Measurements from ENCODE around the gene C1QBP. TPM values are rescaled to one million over a fixed set of nuclear protein-coding genes. Genes with fewer than 3 reads are reported as not detected.
A peak's percentile ranks its signal among the peaks of the same experiment; 100 is the strongest.

C1QBP gene
- total RNA-seq, 1 experiment from 2014 or later: 314 TPM

DNA sequence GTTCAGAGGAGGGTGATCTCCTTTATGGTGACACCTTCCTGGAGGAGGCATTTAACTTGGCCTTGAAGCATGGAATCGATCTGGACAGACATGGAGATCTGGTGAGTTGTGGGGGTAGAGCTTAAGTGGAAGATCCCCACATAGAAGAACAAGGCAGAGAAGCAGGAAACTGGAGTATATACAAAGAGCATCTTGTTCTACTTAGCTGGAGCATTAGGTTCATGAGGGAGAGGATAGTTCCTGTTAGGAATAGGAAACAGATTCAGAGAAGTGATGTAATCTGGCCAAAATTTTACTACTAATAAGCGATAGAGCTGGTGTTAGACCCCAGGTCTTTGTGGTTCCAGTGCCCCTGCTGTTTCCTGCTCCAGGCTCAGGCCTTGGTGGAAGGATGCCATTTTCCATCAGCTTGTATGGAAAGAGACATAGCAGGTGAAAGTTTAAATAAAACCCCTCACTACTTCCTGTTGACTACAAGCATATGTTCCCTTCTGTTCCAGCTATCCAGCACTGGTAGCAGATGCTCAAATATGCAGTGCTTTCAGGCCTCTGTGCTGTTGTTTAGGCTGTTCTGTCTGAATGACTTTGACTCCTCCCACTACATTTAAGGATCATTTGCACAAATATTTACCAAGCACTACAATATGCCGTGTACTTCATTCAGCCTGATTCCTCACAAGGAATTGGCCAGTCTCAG, 9.6 kb downstream of the C1QBP start:
- Histone ChIP-seq H3K79me2 (ENCODE audit: low read length) (0 out of 2 replicates have a peak, but pooled peaks cover 8% of the 10 kb centered on the region), H3K27ac (ENCODE audit: low read length) (no peak overlapping the region), H3K27me3 (ENCODE audit: low read length) (no peaks in the 10 kb centered on the region), H3K4me3 (ENCODE audit: low read length) (no peak overlapping the region), H3K4me1 (ENCODE audit: low read length) (no peaks in the 10 kb centered on the region), H3K9me2 (replicated peaks; ENCODE audit: insufficient read depth, low read length) (no peaks in the 10 kb centered on the region), H2AFZ (ENCODE audit: low read length) (no peak overlapping the region), H4K20me1 (ENCODE audit: insufficient read depth, low read depth, low read length) (0 out of 2 replicates have a peak, but pooled peaks cover 4% of the 10 kb centered on the region), H3K36me3 (ENCODE audit: insufficient read depth, low read length) (peaks cover 44% of the 10 kb centered on the region), H3K9me3 (ENCODE audit: low read length) (no peaks in the 10 kb centered on the region), H3K4me2 (ENCODE audit: low read depth, low read length, poor library complexity, severe bottlenecking) (no peak overlapping the region), H3K9ac (ENCODE audit: low read length) (no peak overlapping the region)
- DNase-seq: no peak

DNA sequence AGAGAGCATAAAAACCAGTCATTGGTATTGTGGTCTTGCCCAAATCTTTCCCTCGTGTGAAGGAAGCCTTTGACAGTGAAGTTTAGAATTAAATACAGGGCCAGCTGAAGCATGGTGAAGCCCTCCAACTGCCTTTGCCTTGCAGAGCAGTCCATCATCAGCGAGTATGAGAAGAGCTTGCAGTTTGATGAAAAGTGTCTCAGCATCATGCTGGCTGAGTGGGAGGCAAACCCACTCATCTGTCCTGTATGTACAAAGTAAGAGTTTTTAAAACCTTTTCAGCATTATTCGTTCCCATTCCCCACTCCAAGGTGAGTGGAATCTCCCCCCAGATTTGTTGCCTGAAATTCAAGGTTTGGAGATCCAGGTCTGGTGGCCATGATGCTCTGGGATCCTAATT, 13.1 kb downstream of the C1QBP start:
- no peaks in the 10 kb centered on the region for H3K9me2 ChIP-seq (replicated peaks; ENCODE audit: insufficient read depth, low read length)
- H4K20me1 ChIP-seq (ENCODE audit: insufficient read depth, low read depth, low read length): peaks cover 3% of the 10 kb centered on the region; the same call in 1 of the 2 replicates
- H3K9ac ChIP-seq (ENCODE audit: low read length): no peak overlapping the region
- no peak overlapping the region for H3K4me2 ChIP-seq (ENCODE audit: low read depth, low read length, poor library complexity, severe bottlenecking)
- H3K9me3 ChIP-seq (ENCODE audit: low read length): no peaks in the 10 kb centered on the region
- H3K4me3 ChIP-seq (ENCODE audit: low read length): no peak overlapping the region
- no peak overlapping the region for H2AFZ ChIP-seq (ENCODE audit: low read length)
- no peak overlapping the region for H3K27ac ChIP-seq (ENCODE audit: low read length)
- H3K79me2 ChIP-seq (ENCODE audit: low read length): peaks cover 35% of the 10 kb centered on the region
- DNase-seq: no peak
- peaks cover 8% of the 10 kb centered on the region for H3K4me1 ChIP-seq (ENCODE audit: low read length)
- no peaks in the 10 kb centered on the region for H3K27me3 ChIP-seq (ENCODE audit: low read length)
- peaks cover 46% of the 10 kb centered on the region for H3K36me3 ChIP-seq (ENCODE audit: insufficient read depth, low read length)

- Histone ChIP-seq H3K36me3 (ENCODE audit: insufficient read depth, low read length) (peaks cover 46% of the 10 kb centered on the region), H3K79me2 (ENCODE audit: low read length) (peaks cover 43% of the 10 kb centered on the region), H3K9me2 (replicated peaks; ENCODE audit: insufficient read depth, low read length) (no peaks in the 10 kb centered on the region)
Measured at GRCh38 chr17:5424909-5425308, 14.0 kb downstream of the C1QBP start.

GRCh38 chr17:5422505-5422904, 16.4 kb downstream of the C1QBP start:
- Histone ChIP-seq H3K27me3 (ENCODE audit: low read length) (no peaks in the 10 kb centered on the region), H3K9me3 (ENCODE audit: low read length) (no peaks in the 10 kb centered on the region), H2AFZ (ENCODE audit: low read length) (no peak overlapping the region), H3K27ac (ENCODE audit: low read length) (no peak overlapping the region), H3K4me3 (ENCODE audit: low read length) (no peak overlapping the region), H3K4me2 (ENCODE audit: low read depth, low read length, poor library complexity, severe bottlenecking) (no peak overlapping the region), H4K20me1 (ENCODE audit: insufficient read depth, low read depth, low read length) (peaks cover 6% of the 10 kb centered on the region; the same call in 1 of the 2 replicates), H3K36me3 (ENCODE audit: insufficient read depth, low read length) (peaks cover 38% of the 10 kb centered on the region), H3K79me2 (ENCODE audit: low read length) (peaks cover 62% of the 10 kb centered on the region), H3K9me2 (replicated peaks; ENCODE audit: insufficient read depth, low read length) (no peaks in the 10 kb centered on the region), H3K4me1 (ENCODE audit: low read length) (peaks cover 19% of the 10 kb centered on the region), H3K9ac (ENCODE audit: low read length) (no peak overlapping the region)
- no peak for DNase-seq

More at GRCh38 chr17:5424909-5425308, 14.0 kb downstream of the C1QBP start:
- H3K9me3 ChIP-seq (ENCODE audit: low read length): no peaks in the 10 kb centered on the region
- H3K9ac ChIP-seq (ENCODE audit: low read length): no peak overlapping the region
- H3K4me3 ChIP-seq (ENCODE audit: low read length): no peak overlapping the region
- H4K20me1 ChIP-seq (ENCODE audit: insufficient read depth, low read depth, low read length): peaks cover 5% of the 10 kb centered on the region; the same call in 1 of the 2 replicates
- no peak overlapping the region for H3K27ac ChIP-seq (ENCODE audit: low read length)
- H3K4me1 ChIP-seq (ENCODE audit: low read length): peaks cover 10% of the 10 kb centered on the region
- H3K27me3 ChIP-seq (ENCODE audit: low read length): no peaks in the 10 kb centered on the region
- no peak for DNase-seq
- H3K4me2 ChIP-seq (ENCODE audit: low read depth, low read length, poor library complexity, severe bottlenecking): no peak overlapping the region
- H2AFZ ChIP-seq (ENCODE audit: low read length): no peak overlapping the region

- Histone ChIP-seq H3K27me3 (ENCODE audit: low read length) (no peaks in the 10 kb centered on the region), H3K36me3 (ENCODE audit: insufficient read depth, low read length) (peaks cover 44% of the 10 kb centered on the region), H3K4me1 (ENCODE audit: low read length) (peaks cover 27% of the 10 kb centered on the region), H4K20me1 (ENCODE audit: insufficient read depth, low read depth, low read length) (peaks cover 15% of the 10 kb centered on the region; the same call in 1 of the 2 replicates), H3K9ac (ENCODE audit: low read length) (peak within 1 kb of the TSS; percentile 96), H3K4me3 (ENCODE audit: low read length) (peak within 1 kb of the TSS; percentile 97), H2AFZ (ENCODE audit: low read length) (peak within 1 kb of the TSS; percentile 69; the same call in 1 of the 2 replicates), H3K9me2 (replicated peaks; ENCODE audit: insufficient read depth, low read length) (no peaks in the 10 kb centered on the region), H3K4me2 (ENCODE audit: low read depth, low read length, poor library complexity, severe bottlenecking) (peak within 1 kb of the TSS; percentile 99), H3K9me3 (ENCODE audit: low read length) (no peaks in the 10 kb centered on the region), H3K27ac (ENCODE audit: low read length) (peak within 1 kb of the TSS; percentile 91), H3K79me2 (ENCODE audit: low read length) (peaks cover 80% of the 10 kb centered on the region)
- peak; percentile 97 for DNase-seq
Measured at GRCh38 chr17:5419959-5420653, 18.8 kb downstream of the C1QBP start, which contains the start of gene RPAIN. Gene RPAIN, plus strand, starts transcription at chr17:5420182. Its CDS starts 29 bp downstream, at chr17:5420211.

- Histone ChIP-seq H3K4me2 (ENCODE audit: low read depth, low read length, poor library complexity, severe bottlenecking) (peak within 1 kb of the TSS; percentile 99), H3K9ac (ENCODE audit: low read length) (peak within 1 kb of the TSS; percentile 96), H3K27me3 (ENCODE audit: low read length) (no peaks in the 10 kb centered on the region), H3K79me2 (ENCODE audit: low read length) (peaks cover 80% of the 10 kb centered on the region), H3K9me2 (replicated peaks; ENCODE audit: insufficient read depth, low read length) (no peaks in the 10 kb centered on the region), H3K27ac (ENCODE audit: low read length) (peak within 1 kb of the TSS; percentile 91), H3K4me3 (ENCODE audit: low read length) (peak within 1 kb of the TSS; percentile 97), H3K4me1 (ENCODE audit: low read length) (peaks cover 27% of the 10 kb centered on the region), H4K20me1 (ENCODE audit: insufficient read depth, low read depth, low read length) (peaks cover 15% of the 10 kb centered on the region; the same call in 1 of the 2 replicates), H2AFZ (ENCODE audit: low read length) (peak within 1 kb of the TSS; percentile 69; the same call in 1 of the 2 replicates), H3K9me3 (ENCODE audit: low read length) (no peaks in the 10 kb centered on the region), H3K36me3 (ENCODE audit: insufficient read depth, low read length) (peaks cover 41% of the 10 kb centered on the region)
- peak; percentile 99 for DNase-seq
Measured at GRCh38 chr17:5419356-5419958, 19.5 kb downstream of the C1QBP start, which contains the start of gene NUP88. Gene NUP88, minus strand, starts transcription at chr17:5419662. Its CDS starts 12 bp downstream, at chr17:5419650.

GRCh38 chr17:5418858-5419355, 20.0 kb downstream of the C1QBP start:
- Histone ChIP-seq H3K4me1 (ENCODE audit: low read length) (peaks cover 27% of the 10 kb centered on the region), H3K79me2 (ENCODE audit: low read length) (peaks cover 85% of the 10 kb centered on the region), H3K9me2 (replicated peaks; ENCODE audit: insufficient read depth, low read length) (no peaks in the 10 kb centered on the region), H3K27ac (ENCODE audit: low read length) (peak overlapping the region; percentile 91), H3K9ac (ENCODE audit: low read length) (peak overlapping the region; percentile 96), H3K9me3 (ENCODE audit: low read length) (no peaks in the 10 kb centered on the region), H3K4me3 (ENCODE audit: low read length) (peak overlapping the region; percentile 97), H3K27me3 (ENCODE audit: low read length) (no peaks in the 10 kb centered on the region), H3K4me2 (ENCODE audit: low read depth, low read length, poor library complexity, severe bottlenecking) (peak overlapping the region; percentile 94), H4K20me1 (ENCODE audit: insufficient read depth, low read depth, low read length) (peaks cover 15% of the 10 kb centered on the region; the same call in 1 of the 2 replicates), H3K36me3 (ENCODE audit: insufficient read depth, low read length) (peaks cover 42% of the 10 kb centered on the region), H2AFZ (ENCODE audit: low read length) (peak overlapping the region; percentile 32; the same call in 1 of the 2 replicates)
- peak; percentile 92 for DNase-seq
